ENCODE results near the gene ENG. TPM values are rescaled to one million over a fixed set of nuclear protein-coding genes. Genes with fewer than 3 reads are reported as not detected.
A peak's percentile ranks its signal among the peaks of the same experiment; 100 is the strongest.

Gene ENG
- total RNA-seq, 4 donors from 2014 or later, result 7.2 to 32.8 (median 18.0) TPM

- Histone ChIP-seq H3K27ac (no peak overlapping the region), H3K4me3 (no peak overlapping the region), H3K9me3 (no peaks in the 10 kb centered on the region), H3K36me3 (peaks cover 0 to 27% (median 9%) of the 10 kb centered on the region in 3 donors), H3K27me3 (no peaks in the 10 kb centered on the region), H3K4me1 (peaks cover 12 to 42% (median 17%) of the 10 kb centered on the region in 3 donors)
- intact Hi-C loops (cut with DNase I), result no loop called here
- no peak for DNase-seq
- WGBS, 2 donors, result 66 to 74% methylated on average over 19 of the region's 19 CpGs
- no peak for TF ChIP-seq CTCF (IDR thresholded peaks at IDR 0.05)
- TF ChIP-seq POLR2A (IDR thresholded peaks at IDR 0.05), result no peak
Measured at GRCh38 chr9:127865645-127866464, 11.4 kb upstream of the ENG start.

GRCh38 chr9:127863191-127863621 is 8.7 kb upstream of the ENG start:
- H3K27ac ChIP-seq, result peak overlapping the region in 2 of 4 donors; percentile 77 to 82
- H3K4me1 ChIP-seq, result peaks cover 12 to 39% (median 22%) of the 10 kb centered on the region in 3 donors
- WGBS, 2 donors, result 73 to 77% methylated on average over 10 to 13 of the region's 13 CpGs

GRCh38 chr9:127862075-127863011 is 7.9 kb upstream of the ENG start:
- intact Hi-C loops (cut with DNase I), result no loop called here

More at GRCh38 chr9:127863191-127863621, 8.7 kb upstream of the ENG start:
- H3K36me3 ChIP-seq, result peaks cover 0 to 10% (median 5%) of the 10 kb centered on the region in 3 donors
- TF ChIP-seq POLR2A (IDR thresholded peaks at IDR 0.05), result no peak
- TF ChIP-seq CTCF (IDR thresholded peaks at IDR 0.05), result no peak
- no peak for DNase-seq
- intact Hi-C loops (cut with DNase I), result no loop called here
- H3K4me3 ChIP-seq, result no peak overlapping the region
- no peaks in the 10 kb centered on the region for H3K27me3 ChIP-seq
- H3K9me3 ChIP-seq, result no peaks in the 10 kb centered on the region

GRCh38 chr9:127860779-127861178 is 6.3 kb upstream of the ENG start:
- H3K36me3 ChIP-seq, result no peaks in the 10 kb centered on the region
- H3K27ac ChIP-seq, result no peak overlapping the region
- whole genome bisulfite sequencing, 2 donors, result 91 to 92% methylated on average over 11 of the region's 11 CpGs
- intact Hi-C loops (cut with DNase I), result no loop called here
- no peaks in the 10 kb centered on the region for H3K9me3 ChIP-seq
- H3K27me3 ChIP-seq, result no peaks in the 10 kb centered on the region
- H3K4me3 ChIP-seq, result no peak overlapping the region
- no peak for DNase-seq
- TF ChIP-seq CTCF (IDR thresholded peaks at IDR 0.05) (no peak), POLR2A (IDR thresholded peaks at IDR 0.05) (no peak)
- H3K4me1 ChIP-seq, result peaks cover 12 to 63% (median 29%) of the 10 kb centered on the region in 3 donors

More at GRCh38 chr9:127862075-127863011, 7.9 kb upstream of the ENG start:
- Histone ChIP-seq H3K36me3 (peaks cover 0 to 2% (median 0%) of the 10 kb centered on the region in 3 donors), H3K4me1 (peaks cover 12 to 47% (median 29%) of the 10 kb centered on the region in 3 donors), H3K27ac (peak overlapping the region; percentile 31 to 82 (median 72)), H3K27me3 (no peaks in the 10 kb centered on the region), H3K4me3 (no peak overlapping the region), H3K9me3 (no peaks in the 10 kb centered on the region)
- WGBS, 2 donors, result 49 to 58% methylated on average over 5 to 11 of the region's 29 CpGs
- TF ChIP-seq POLR2A (IDR thresholded peaks at IDR 0.05) (no peak), CTCF (IDR thresholded peaks at IDR 0.05) (no peak)
- DNase-seq, result no peak

All from esophagus squamous epithelium (tissue), 5 donors.